Bronchial epithelial cell (primary cell): ENCODE measurements around the gene TBC1D10A. TPM values are rescaled to one million over a fixed set of nuclear protein-coding genes. Genes with fewer than 3 reads are reported as not detected.

Experiments used
- DNase-seq: peaks from one replicate; pipeline ENCODE4 v3.0.0-alpha.2; 2010; ENCODE audit warnings: low read depth
- FAIRE-seq: peaks from 2 replicates; lab custom pipeline; 2011; peaks lifted over from hg19 to GRCh38; lab: Jason Lieb, UNC
- H3K27me3 ChIP-seq: 2 replicates; pipeline ENCODE4 v1.5.1; 2011; ENCODE audit warnings: low read length; ENCODE audit not compliant: control insufficient read depth, insufficient read depth
- H3K36me3 ChIP-seq: 2 replicates; pipeline ENCODE4 v1.5.1; 2011; ENCODE audit warnings: low read length; ENCODE audit not compliant: control insufficient read depth, insufficient read depth
- H3K4me3 ChIP-seq: 2 replicates; pipeline ENCODE4 v1.5.1; 2011; ENCODE audit warnings: mild to moderate bottlenecking, low read depth, low read length, control low read depth
- CTCF ChIP-seq: IDR thresholded peaks from 2 replicates; pipeline ENCODE4 v1.5.1; 2011; ENCODE audit warnings: mild to moderate bottlenecking, moderate library complexity, low read length, control low read depth, inconsistent platforms; ENCODE audit not compliant: insufficient read depth, severe bottlenecking
- total RNA-seq: library from RNA; depleted of rRNA; stranded (reverse); fragments of >200 nt; gene quantifications from 2 replicates; pipeline ENCODE4 v1.2.1, GENCODE V29; 2014

The TBC1D10A gene
- total RNA-seq, 1 donor from 2014 or later = 6.6 TPM

- no peaks in the 10 kb centered on the region for H3K36me3 ChIP-seq
Observed at GRCh38 chr22:30371321-30371720, 44.6 kb upstream of the TBC1D10A start.

GRCh38 chr22:30370641-30371230, 44.0 kb upstream of the TBC1D10A start:
- no peak for FAIRE-seq

More at GRCh38 chr22:30371321-30371720, 44.6 kb upstream of the TBC1D10A start:
- no peak for TF ChIP-seq CTCF
- Histone ChIP-seq H3K27me3 (no peaks in the 10 kb centered on the region), H3K4me3 (no peak overlapping the region)
- FAIRE-seq (no peak), DNase-seq (no peak)

GRCh38 chr22:30368420-30368819, 41.7 kb upstream of the TBC1D10A start:
- FAIRE-seq (no peak), DNase-seq (no peak)
- H3K4me3 ChIP-seq = no peak overlapping the region
- H3K27me3 ChIP-seq = no peaks in the 10 kb centered on the region
- H3K36me3 ChIP-seq = no peaks in the 10 kb centered on the region
- no peak for TF ChIP-seq CTCF

More at GRCh38 chr22:30370641-30371230, 44.0 kb upstream of the TBC1D10A start:
- no peak for DNase-seq
- Histone ChIP-seq H3K4me3 (no peak overlapping the region), H3K27me3 (no peaks in the 10 kb centered on the region), H3K36me3 (no peaks in the 10 kb centered on the region)
- no peak for TF ChIP-seq CTCF

GRCh38 chr22:30365891-30366290, 39.1 kb upstream of the TBC1D10A start:
- Histone ChIP-seq H3K36me3 (no peaks in the 10 kb centered on the region), H3K27me3 (no peaks in the 10 kb centered on the region), H3K4me3 (no peak overlapping the region)
- TF ChIP-seq CTCF = no peak
- FAIRE-seq = no peak
- no peak for DNase-seq

- H3K36me3 ChIP-seq = no peaks in the 10 kb centered on the region
- no peak overlapping the region for H3K4me3 ChIP-seq
- FAIRE-seq (no peak), DNase-seq (no peak)
- no peak for TF ChIP-seq CTCF
- H3K27me3 ChIP-seq = no peaks in the 10 kb centered on the region
Observed at GRCh38 chr22:30362651-30363281, 36.0 kb upstream of the TBC1D10A start.
